GM10248 (cell line): ENCODE results near the gene NTPCR.

Source experiments
- CTCF ChIA-PET: fragments of 300-600 bp; sonication (Branson Sonifier 250); formaldehyde crosslinking; extraction: SDS; loops from one replicate; lab custom pipeline; 2021; ENCODE audit warnings: antibody characterized with exemption; lab: Yijun Ruan, JAX
- POLR2A ChIA-PET: fragments of 350-650 bp; sonication (Branson Sonifier 250); formaldehyde crosslinking; extraction: SDS; loops from one replicate; lab custom pipeline; 2020; ENCODE audit warnings: antibody characterized with exemption; lab: Yijun Ruan, JAX
- DNase-seq: peaks from one replicate; pipeline ENCODE4 v3.0.0; 2012; ENCODE audit errors: extremely low spot score
- CTCF ChIP-seq: IDR thresholded peaks from 2 replicates; pipeline ENCODE4 v1.5.1; 2012; ENCODE audit warnings: mild to moderate bottlenecking, low read depth; ENCODE audit errors: extremely low read depth, missing control alignments, control extremely low read depth

The NTPCR gene

GRCh38 chr1:232915212-232915611 is 35.2 kb upstream of the NTPCR start:
- no peak for TF ChIP-seq CTCF
- CTCF ChIA-PET, result interaction anchor here (1.9 kb wide), 1 partner anchor 9 kb away, joined by 5 read pairs; no protein-coding TSS in a partner anchor
- no peak for DNase-seq
- POLR2A ChIA-PET, result no interaction called here

DNA sequence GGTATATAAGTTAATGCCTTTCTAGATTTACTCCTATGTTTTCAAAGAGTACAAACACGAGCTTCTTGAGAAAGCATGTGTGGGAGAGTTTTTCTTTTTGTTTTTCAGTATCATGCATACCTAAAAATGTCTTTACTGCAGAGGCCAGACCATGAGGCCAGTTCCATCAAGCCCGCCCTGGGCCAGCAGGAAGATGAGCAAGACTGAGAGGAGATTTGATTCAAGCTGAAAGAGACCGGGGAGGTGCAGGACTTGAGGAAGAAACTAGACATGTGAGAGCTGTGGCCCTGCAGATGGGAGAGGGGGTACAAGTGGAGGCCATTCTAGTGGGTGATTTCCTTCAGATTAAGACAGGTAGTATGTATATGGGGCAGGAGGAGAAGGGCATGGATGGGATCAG is 33.4 kb upstream of the NTPCR start:
- ChIA-PET POLR2A (no interaction called here), CTCF (interaction anchor here (1.0 kb wide), 1 partner anchor 11 kb away, joined by 3 read pairs; no protein-coding TSS in a partner anchor)
- no peak for DNase-seq
- TF ChIP-seq CTCF, result no peak

DNA sequence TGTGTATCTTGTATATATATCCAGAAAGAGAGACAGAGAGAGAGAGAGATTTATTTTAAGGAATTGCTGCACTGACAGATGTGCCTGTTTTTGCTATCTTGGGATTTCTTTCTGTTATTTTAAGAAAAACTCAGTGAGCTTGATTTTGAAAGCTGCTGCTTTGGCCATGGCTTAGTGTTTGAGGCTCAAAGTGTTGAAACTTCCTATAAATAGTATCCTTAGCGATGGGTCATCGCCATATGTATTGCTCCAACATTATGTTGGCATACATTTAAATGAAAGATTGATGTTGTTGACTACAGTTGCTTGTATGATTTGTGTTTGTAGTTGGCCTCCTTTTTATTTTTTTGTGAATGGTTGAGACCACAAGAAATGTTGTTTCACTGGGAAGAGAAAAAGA is 29.0 kb upstream of the NTPCR start:
- no peak for TF ChIP-seq CTCF
- no peak for DNase-seq
- ChIA-PET POLR2A (no interaction called here), CTCF (interaction anchor here (0.7 to 1.4 kb wide), 6 partner anchors 10 to 32 kb away, joined by 3 to 4 read pairs (median 3); no protein-coding TSS in a partner anchor)

GRCh38 chr1:232922485-232922884 is 27.9 kb upstream of the NTPCR start:
- TF ChIP-seq CTCF, result no peak
- no peak for DNase-seq
- CTCF ChIA-PET, result no interaction called here
- POLR2A ChIA-PET, result no interaction called here

GRCh38 chr1:232923739-232924386 is 26.5 kb upstream of the NTPCR start:
- ChIA-PET POLR2A (no interaction called here), CTCF (interaction anchor here (1.4 kb wide), 1 partner anchor 9 kb away, joined by 5 read pairs; no protein-coding TSS in a partner anchor)
- DNase-seq, result no peak
- TF ChIP-seq CTCF, result no peak

DNA sequence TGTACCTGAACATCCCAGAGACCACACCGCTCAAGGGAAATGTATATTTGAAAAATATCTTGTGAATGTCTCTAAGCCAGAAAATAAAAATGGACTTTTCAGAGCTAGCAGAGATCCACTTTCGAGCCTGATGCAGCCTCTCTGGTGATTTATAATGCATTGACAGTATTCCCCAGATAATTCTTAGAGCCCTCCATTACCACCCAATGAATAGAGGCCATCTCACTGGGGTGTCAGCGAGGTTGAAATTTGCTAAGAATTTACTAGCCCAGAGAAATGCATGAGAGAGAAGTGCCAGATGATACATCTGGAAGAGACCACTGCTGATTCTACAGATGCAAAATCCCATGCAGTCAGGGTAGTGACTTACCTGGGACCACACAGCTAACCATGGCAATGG is 25.5 kb upstream of the NTPCR start:
- no peak for DNase-seq
- ChIA-PET POLR2A (no interaction called here), CTCF (interaction anchor here (1.4 kb wide), 1 partner anchor 8 kb away, joined by 5 read pairs; no protein-coding TSS in a partner anchor)
- TF ChIP-seq CTCF, result no peak
